Stomach (tissue), 4 donors: ENCODE results near the gene TMEM54.

Source experiments
- CTCF ChIP-seq, 7 experiments: fragments of 450-650 bp in 4 of 7; fragments of 200-600 bp in 3 of 7; sonication (generic) in 3 of 7; IDR thresholded peaks; one replicate each; pipeline ENCODE4 v1.5.1; 2016 to 2019; ENCODE audit warnings: antibody characterized with exemption in 7 of 7, control low read depth in 2 of 7, mild to moderate bottlenecking in 1 of 7
- EP300 ChIP-seq: sonication (generic); formaldehyde crosslinking; IDR thresholded peaks from one replicate; pipeline ENCODE4 v1.6.1; 2017; ENCODE audit warnings: antibody characterized with exemption
- POLR2A ChIP-seq, 4 donors: fragments of 450-650 bp; IDR thresholded peaks; one replicate each; pipeline ENCODE4 v1.6.1; 2016; ENCODE audit warnings: antibody characterized with exemption in 4 of 4, control low read depth in 2 of 4, mild to moderate bottlenecking in 1 of 4, moderate library complexity in 1 of 4
- POLR2AphosphoS5 ChIP-seq, 3 donors: sonication (generic); formaldehyde crosslinking; IDR thresholded peaks; one replicate each; pipeline ENCODE4 v1.6.1; 2016; ENCODE audit warnings: antibody characterized with exemption in 3 of 3

GRCh38 chr1:32878637-32879041 is 22.6 kb downstream of the TMEM54 start:
- no peak for TF ChIP-seq POLR2AphosphoS5 (IDR thresholded peaks at IDR 0.05)
- no peak for TF ChIP-seq CTCF (IDR thresholded peaks at IDR 0.05)
- TF ChIP-seq POLR2A (IDR thresholded peaks at IDR 0.05), result no peak
- TF ChIP-seq EP300, result no peak
